ENCODE measurements around the gene RAB11FIP5.

DNA sequence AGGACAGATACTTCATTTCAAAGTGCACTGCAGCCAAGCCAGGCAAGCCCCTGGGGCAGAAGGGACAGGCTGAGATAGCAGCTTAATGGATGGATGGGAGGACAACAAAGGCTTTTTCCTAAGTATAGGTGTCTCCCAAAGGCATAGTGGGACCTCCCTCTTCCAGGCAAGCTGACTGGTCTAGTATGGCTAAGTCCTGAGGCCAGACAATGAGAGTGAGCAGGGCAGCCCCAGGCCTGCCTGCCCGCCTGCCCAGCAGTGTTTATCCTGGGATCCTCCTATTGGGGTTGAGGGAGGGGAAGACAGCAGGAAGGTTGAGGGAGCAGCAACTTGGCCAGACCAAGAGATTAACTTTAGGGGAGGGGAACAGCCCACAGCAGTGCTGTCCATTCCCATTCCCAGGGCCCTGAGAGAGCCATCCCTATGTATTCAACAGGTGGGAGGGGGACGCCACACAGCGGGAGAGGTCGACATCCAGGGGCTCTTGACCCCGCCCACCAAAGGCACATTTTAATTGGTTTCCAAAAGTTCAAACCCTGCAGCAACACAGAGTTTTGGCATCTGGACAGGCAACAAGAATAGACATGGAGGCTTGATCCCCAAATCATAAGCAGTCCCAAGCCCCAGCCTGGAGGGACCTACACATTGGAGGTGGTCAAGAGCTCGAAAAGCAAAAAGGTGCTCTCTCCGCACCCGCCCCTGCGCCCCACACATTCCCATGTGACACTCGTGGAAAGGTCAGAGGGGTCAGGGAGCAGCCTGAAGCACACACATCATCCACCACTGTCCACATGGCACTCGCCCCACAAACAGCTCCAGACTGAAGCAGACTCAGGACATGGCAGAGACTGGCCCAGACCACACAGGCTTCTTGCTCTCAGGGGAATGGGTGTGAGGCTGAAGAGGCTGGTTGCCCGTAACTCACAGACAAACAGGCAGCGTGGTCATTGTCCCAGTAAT, 38.4 kb downstream of the RAB11FIP5 start:
- TF ChIP-seq EZH2 (IDR thresholded peaks at IDR 0.05; ENCODE audit: borderline replicate concordance, low read length), result no peak
- TF ChIP-seq, protein P1, sequence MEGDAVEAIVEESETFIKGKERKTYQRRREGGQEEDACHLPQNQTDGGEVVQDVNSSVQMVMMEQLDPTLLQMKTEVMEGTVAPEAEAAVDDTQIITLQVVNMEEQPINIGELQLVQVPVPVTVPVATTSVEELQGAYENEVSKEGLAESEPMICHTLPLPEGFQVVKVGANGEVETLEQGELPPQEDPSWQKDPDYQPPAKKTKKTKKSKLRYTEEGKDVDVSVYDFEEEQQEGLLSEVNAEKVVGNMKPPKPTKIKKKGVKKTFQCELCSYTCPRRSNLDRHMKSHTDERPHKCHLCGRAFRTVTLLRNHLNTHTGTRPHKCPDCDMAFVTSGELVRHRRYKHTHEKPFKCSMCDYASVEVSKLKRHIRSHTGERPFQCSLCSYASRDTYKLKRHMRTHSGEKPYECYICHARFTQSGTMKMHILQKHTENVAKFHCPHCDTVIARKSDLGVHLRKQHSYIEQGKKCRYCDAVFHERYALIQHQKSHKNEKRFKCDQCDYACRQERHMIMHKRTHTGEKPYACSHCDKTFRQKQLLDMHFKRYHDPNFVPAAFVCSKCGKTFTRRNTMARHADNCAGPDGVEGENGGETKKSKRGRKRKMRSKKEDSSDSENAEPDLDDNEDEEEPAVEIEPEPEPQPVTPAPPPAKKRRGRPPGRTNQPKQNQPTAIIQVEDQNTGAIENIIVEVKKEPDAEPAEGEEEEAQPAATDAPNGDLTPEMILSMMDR (IDR thresholded peaks at IDR 0.05; ENCODE audit: low read length), result no peak
